Transverse colon (tissue), 4 donors: ENCODE measurements around the gene SESN1.

Experiments
- CTCF ChIP-seq, 5 experiments: fragments of 200-600 bp in 3 of 5; fragments of 450-650 bp in 2 of 5; sonication (generic) in 3 of 5; IDR thresholded peaks; 1 replicate in 2 of 5; 2 replicates in 3 of 5; pipeline ENCODE4 v1.5.1; 2016 to 2017; ENCODE audit warnings: antibody characterized with exemption in 5 of 5, inconsistent platforms in 3 of 5, mild to moderate bottlenecking in 2 of 5, moderate library complexity in 1 of 5
- EP300 ChIP-seq: sonication (generic); formaldehyde crosslinking; IDR thresholded peaks from one replicate; pipeline ENCODE4 v1.6.1; 2017; ENCODE audit warnings: antibody characterized with exemption, low read depth
- POLR2A ChIP-seq: fragments of 450-650 bp; IDR thresholded peaks from one replicate; pipeline ENCODE4 v1.6.1; 2016; ENCODE audit warnings: antibody characterized with exemption, mild to moderate bottlenecking, moderate library complexity
- POLR2AphosphoS5 ChIP-seq, 3 donors: sonication (generic); formaldehyde crosslinking; IDR thresholded peaks; one replicate each; pipeline ENCODE4 v1.6.1; 2016; ENCODE audit warnings: antibody characterized with exemption in 3 of 3

DNA sequence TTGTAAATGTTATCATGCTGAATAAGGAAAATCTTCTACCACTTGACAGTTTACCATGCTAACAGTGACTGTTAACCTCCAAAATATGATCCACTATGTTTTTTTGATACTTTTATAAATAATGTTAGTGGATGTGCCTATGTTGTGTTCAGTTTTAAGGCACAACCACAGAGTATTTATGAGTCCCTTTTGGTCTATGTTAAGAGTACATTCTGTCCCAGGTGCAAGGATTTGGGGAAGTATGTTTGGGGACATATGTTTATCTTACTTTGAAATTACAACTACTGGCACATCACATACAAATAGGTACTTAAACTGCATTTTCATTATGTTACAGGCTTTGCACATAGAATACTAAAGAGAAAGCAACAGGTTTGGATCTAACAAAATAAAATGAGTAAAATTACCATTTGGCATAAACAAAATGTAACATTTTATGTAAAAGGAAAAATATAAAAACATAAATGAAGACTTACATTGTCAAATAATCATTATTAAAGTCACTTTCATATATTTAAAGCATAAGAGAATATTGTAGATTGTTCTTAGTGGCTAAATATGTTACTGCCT lies 71.2 kb downstream of the SESN1 start:
- no peak for TF ChIP-seq CTCF (IDR thresholded peaks at IDR 0.05)
- TF ChIP-seq EP300: no peak
- TF ChIP-seq POLR2A: no peak
- no peak for TF ChIP-seq POLR2AphosphoS5 (IDR thresholded peaks at IDR 0.05)
